ENCODE measurements around the gene TMEM220.
"Not testable (repeated sequence)": the region's sequence is repeated elsewhere in the genome, so short reads cannot be mapped to it uniquely, and the experiment has no call there.

Gene TMEM220

DNA sequence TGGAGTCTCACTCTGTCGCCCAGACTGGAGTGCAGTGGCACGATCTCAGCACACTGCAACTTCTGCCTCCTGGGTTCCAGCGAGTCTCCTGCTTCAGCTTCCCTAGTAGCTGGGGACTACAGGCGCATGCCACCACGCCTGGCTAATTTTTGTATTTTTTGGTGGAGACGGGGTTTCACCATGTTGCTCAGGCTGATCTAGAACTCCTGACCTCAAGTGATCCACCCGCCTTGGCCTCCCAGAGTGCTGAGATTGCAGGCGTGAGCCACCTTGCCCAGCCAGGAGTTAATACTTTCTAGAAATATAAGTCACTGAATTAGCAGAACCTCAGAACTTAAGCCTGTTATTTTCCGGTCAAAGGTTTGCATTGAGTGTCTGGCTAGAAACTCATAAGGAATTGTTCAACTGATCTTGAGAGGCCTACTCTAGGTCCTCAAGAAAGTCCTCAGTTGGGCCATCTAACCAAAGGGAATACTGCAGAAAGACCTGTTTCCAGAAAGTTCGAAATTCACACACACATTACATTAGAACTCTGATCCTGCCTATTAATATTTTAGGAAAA lies 1.4 kb downstream of the TMEM220 start:
- DNase-seq (ENCODE audit: low read depth), result no peak

DNA sequence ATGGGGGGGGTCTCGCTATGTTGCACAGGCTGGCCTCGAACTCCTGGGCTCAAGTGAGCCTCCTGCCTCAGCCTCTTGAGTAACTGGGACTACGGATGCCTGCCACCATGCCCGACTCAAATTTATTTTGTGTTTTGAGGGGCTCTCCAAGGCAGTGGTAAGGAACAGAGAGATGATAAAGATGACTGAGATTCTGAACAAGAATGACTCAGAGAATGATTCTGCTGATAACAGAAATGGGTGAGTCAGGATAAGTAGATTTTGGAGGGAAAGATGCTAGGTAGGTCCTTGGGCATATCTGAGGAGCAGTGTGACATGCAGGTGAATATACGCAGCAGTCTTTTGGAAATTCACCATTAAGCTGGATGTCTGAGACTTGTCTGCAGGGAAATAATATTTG lies 2.6 kb downstream of the TMEM220 start:
- DNase-seq (ENCODE audit: low read depth), result no peak

DNA sequence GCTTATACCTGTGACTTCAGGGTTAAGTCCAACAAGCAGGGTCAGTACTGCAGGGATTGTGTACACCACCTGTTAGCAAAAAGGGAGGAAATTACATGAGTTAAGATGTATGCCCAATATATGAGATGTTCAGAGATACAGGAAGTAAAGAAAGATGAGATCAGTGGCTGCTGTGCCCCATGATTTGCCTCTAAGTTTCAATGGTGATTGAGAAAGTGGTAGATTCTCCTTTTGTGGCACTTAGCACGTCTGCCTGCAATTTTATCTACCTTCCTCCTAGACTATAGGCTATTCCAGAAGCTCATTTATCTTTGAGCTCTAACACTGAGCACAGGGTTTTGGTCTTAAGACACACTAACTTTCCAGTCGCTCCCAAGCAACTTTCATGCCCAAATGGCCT lies 3.6 kb downstream of the TMEM220 start:
- no peak for DNase-seq (ENCODE audit: low read depth)

DNA sequence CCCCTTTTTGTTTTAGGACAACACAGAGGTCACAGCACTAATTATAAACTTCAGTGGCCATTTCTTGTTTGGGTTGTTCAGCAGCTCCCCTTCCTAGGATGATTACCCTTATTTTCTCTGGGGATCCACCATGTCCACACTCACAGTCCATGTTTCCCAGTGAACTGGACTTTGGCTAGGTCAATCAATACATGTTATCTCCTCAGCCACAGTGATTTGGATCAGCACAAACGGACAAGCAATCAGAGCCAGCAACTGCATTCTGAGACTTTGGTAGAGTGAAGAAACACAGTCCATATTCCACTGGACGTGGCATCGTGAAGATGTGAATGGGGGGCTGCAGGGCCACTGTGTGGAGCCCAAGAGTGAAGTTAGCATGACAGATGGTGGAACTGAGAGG lies 4.6 kb downstream of the TMEM220 start:
- DNase-seq (ENCODE audit: low read depth), result no peak

DNA sequence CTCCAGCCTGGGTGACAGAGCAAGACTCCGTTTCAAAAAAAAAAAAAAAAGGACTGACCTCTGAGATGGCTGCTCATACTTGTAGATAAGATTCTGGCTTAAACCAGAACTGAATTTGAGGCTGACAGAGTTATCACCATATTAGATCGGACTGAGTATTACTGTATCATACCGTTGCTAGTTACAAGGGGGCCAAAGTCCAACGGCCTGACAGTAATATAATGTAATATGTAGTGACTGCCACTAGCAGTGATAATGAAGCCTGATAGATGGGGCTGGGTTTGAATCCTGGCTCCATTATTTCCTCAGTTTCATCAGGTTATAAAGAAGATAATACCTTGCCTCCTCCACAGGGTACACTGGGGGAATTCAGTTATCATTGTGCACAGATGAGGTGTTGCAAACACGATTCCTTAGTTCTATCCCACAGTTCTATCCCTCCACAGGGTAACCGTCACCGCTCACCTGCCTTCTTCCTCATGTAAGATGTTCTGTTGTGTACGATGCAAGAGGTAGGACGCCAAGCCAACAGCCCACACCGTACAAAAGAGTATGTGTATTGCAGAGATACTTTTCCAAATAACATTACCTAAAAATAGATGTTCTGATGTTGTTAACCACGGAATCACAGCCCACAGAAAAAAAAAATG lies 5.2 kb downstream of the TMEM220 start:
- no peak for DNase-seq (ENCODE audit: low read depth)

GRCh38 chr17:10718547-10718946 lies 11.3 kb downstream of the TMEM220 start:
- no peak for DNase-seq (ENCODE audit: low read depth)

DNA sequence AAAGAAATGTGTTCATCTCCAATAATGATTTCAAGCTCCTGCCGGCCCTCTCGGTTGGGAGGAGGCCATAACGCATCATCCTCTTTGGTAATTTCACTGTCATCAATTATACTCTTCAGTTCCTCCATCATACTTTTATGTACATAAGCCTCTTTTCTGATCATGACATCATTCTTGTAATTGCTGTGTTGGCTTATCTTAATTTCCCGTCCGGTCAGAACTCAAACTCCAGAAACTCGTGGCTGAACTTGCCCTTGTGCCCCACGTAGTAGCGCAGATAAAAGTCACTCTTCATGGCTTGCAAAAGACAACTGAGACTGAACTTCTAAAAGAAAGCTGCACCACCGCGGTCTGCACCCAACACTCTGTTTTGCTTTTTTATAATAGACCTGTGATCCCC lies 13.6 kb downstream of the TMEM220 start:
- no peak for DNase-seq (ENCODE audit: low read depth)

DNA sequence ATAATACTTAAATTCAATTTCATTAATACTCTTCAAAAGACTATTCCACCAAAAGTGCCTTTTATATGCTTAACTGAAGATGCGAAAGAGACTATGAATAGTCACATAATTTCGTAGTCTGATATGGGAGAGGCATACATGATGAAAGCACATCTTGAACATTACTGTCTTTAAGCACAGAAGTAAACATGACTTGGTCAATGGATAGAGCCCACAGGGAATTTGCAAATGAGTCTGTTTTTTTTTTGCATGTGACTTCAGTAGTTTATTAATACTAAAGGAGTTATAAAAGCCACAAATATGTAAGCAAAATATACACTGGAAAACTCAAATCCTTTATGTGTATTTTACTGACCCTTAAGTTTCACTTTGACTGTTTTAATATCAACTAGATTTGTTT lies 16.5 kb downstream of the TMEM220 start:
- peak; percentile 64 for DNase-seq (ENCODE audit: low read depth)

GRCh38 chr17:10705727-10706126 lies 24.1 kb downstream of the TMEM220 start:
- no peak for DNase-seq (ENCODE audit: low read depth)

- DNase-seq (ENCODE audit: low read depth), result peak; percentile 88
These were observed 27.2 kb downstream of the TMEM220 start for GRCh38 chr17:10702574-10702973.

GRCh38 chr17:10699856-10700255 lies 30.0 kb downstream of the TMEM220 start:
- peak; percentile 88 for DNase-seq (ENCODE audit: low read depth)

DNA sequence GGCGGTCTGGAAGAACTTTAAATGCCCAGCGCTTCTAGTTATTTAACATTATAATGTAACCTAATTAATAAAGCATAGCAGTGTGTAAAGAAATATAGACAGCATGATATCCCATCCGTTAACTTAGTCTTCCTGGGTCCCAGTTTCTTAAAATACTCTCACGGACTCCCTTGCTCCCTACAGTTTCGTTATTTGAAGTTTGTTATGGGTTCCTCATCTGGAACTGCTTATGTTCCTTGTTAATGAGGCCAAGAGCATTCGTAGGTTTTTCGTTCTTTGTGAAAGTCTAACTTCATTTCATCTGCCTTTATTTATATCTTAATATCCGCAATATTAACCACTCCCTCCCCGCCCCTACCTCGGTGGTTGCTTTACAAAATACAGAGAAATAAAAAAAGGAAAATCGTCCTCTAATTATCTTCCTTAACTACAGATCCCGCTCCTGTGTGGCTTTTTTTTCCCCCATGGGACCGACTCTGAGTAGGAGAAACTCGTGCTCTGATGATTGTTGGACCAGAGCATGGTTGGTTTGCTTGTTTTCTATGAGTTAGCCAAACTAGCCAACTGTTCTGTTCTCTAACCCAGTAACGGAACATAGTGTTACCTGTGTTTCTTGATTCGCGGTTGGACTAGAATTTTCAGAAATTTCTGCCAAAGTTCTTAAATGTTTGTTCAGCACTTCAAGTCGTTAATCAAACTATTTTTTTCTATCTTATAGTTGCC lies 31.6 kb downstream of the TMEM220 start:
- peak; percentile 38 for DNase-seq (ENCODE audit: low read depth)

DNA sequence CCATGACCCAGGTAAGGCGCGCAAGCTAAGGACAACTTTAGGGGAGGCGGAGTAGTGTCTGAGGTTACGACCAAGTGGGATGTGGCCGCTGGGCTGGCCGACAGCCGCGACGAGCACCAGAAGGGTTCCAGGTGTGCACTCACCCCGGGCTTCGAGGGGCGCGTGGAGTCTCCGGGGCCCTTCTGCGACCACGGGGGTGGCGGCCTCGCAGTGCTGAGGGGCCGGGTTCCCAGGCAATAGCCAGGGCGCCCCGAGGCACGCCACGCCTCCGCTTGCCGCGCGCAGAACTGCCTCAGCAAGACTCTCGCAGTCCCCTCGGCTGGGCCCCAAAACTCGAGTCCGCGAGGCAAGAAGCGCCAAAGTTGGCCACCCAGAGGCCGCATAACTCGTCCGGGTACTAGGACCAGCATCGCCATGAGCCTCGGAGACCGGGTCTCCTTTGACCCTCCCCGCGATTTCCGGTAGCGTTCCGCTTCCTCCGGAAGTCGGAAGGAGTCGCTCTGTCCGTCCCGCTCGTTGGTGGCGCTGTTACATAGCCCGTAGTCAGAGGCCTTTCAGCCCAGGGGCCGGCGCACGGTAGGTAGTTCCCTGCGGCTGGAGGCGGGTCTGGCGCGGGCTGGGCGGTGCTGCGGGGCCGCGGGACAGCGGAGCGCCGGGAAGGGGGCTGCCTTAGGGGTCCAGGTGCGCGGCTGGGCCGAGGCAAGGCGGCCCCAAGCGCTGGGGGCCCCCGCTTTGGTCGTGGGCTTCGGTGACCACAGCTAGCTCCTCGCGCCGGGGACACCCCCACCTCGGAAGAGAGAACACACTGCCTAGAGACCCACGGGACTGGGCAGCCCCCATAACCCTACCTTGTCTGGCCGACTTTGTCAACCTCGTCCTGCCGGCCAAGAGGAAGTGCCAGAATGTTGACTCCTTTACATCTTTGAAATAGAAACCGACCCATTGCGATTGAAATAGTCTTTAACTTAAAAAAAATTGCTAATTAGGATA lies 32.4 kb downstream of the TMEM220 start, which contains the start of the genes ADPRM and SCO1:
ADPRM (plus strand) TSS at position 503 of the 990 bp plus-strand sequence. CDS start 7,333 bp downstream, outside the sequence.
SCO1 (minus strand) TSS at position 442 of the 990 bp plus-strand sequence; CDS start at position 416, 26 bp downstream.
- DNase-seq (ENCODE audit: low read depth), result peak; percentile 94

GRCh38 chr17:10695875-10696407 lies 33.9 kb downstream of the TMEM220 start:
- not testable (repeated sequence) for DNase-seq (ENCODE audit: low read depth)

DNA sequence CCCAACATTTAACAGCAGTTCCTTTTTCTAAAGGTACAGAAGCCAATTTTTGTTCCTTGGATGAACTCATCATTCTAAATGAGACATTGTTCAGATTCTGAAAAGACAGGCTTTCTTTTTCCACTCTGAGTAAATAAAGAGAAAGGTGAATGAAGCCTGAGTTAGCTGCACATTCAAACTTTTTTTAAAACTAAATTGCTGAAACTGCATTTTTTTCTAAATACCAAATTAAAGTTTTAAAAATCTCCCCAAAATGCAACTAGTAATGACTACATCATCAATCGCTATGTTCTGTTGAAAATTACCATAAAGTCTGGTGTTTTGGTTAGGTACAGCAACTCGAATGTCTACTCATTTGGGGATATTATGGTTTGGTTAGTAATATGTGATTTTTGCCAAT lies 42.3 kb downstream of the TMEM220 start:
- DNase-seq (ENCODE audit: low read depth), result no peak

- DNase-seq (ENCODE audit: low read depth), result peak; percentile 40
These were observed 46.0 kb downstream of the TMEM220 start for GRCh38 chr17:10683853-10684252.

GRCh38 chr17:10681866-10682446 lies 47.9 kb downstream of the TMEM220 start:
- DNase-seq (ENCODE audit: low read depth), result peak; percentile 35

- DNase-seq (ENCODE audit: low read depth), result no peak
These were observed 55.1 kb downstream of the TMEM220 start for GRCh38 chr17:10674704-10675103.

GRCh38 chr17:10673312-10673711 lies 56.5 kb downstream of the TMEM220 start:
- no peak for DNase-seq (ENCODE audit: low read depth)

DNA sequence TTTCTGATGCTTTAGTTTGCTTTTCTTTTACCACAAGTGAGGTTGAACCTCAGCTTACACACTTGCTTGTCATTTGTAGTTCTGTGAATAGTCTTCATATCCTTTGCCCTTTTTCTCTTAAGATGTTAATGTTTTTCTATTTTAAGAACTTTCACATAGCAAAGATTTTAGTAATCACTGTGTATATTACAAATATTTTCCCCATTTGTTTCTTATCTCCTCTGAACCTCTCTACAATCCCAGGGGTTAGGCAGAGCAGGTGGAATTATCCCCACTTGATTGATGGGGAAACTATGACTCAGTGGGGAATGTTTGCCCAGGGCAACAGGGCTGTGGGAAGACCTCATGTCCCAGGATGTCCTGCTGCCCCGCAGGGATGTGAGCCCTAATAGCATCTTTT lies 61.0 kb downstream of the TMEM220 start:
- peak; percentile 60 for DNase-seq (ENCODE audit: low read depth)

DNA sequence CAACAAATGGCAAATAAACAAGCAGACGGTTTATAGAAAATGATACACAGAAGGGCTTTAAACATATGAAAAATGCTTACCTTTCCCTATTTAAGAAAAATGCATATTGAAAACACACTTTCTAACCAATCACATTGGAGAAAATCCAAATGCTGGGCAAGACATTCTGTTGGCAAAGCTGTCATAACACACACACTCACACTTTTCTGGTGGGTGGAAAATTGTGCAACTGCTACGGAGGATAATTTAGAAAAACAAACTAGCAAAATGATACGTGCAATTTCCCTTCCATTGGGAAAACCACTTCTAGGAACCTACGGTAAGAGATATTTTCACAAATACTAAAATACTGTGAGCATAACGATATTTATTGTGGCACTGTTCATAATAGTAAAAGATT lies 62.9 kb downstream of the TMEM220 start:
- peak; percentile 24 for DNase-seq (ENCODE audit: low read depth)

Measured in iris pigment epithelial cell (primary cell).